ENCODE data around the gene GNG7.
A peak's percentile ranks its signal among the peaks of the same experiment; 100 is the strongest.
"Not testable (repeated sequence)": the region's sequence is repeated elsewhere in the genome, so short reads cannot be mapped to it uniquely, and the experiment has no call there.

The GNG7 gene

GRCh38 chr19:2511570-2511969 lies 190.9 kb downstream of the GNG7 start:
- no peak for DNase-seq (ENCODE audit: low read depth)

GRCh38 chr19:2509096-2509495 lies 193.4 kb downstream of the GNG7 start:
- DNase-seq (ENCODE audit: low read depth): no peak

- peak; percentile 78 for DNase-seq (ENCODE audit: low read depth)
Measured at GRCh38 chr19:2507109-2507508, 195.4 kb downstream of the GNG7 start.

GRCh38 chr19:2506656-2507055 lies 195.8 kb downstream of the GNG7 start:
- DNase-seq (ENCODE audit: low read depth): not testable (repeated sequence)

- peak; percentile 52 for DNase-seq (ENCODE audit: low read depth)
Measured at GRCh38 chr19:2503521-2504109, 198.9 kb downstream of the GNG7 start.

- no peak for DNase-seq (ENCODE audit: low read depth)
Measured at GRCh38 chr19:2500841-2501261, 201.6 kb downstream of the GNG7 start.

- DNase-seq (ENCODE audit: low read depth): no peak
Measured at GRCh38 chr19:2500156-2500555, 202.3 kb downstream of the GNG7 start.

- DNase-seq (ENCODE audit: low read depth): no peak
Measured at GRCh38 chr19:2497186-2497585, 205.3 kb downstream of the GNG7 start.

GRCh38 chr19:2495651-2496316 lies 206.7 kb downstream of the GNG7 start:
- peak; percentile 52 for DNase-seq (ENCODE audit: low read depth)

GRCh38 chr19:2495130-2495641 lies 207.3 kb downstream of the GNG7 start:
- peak; percentile 91 for DNase-seq (ENCODE audit: low read depth)

GRCh38 chr19:2494447-2495129 lies 207.9 kb downstream of the GNG7 start:
- peak; percentile 88 for DNase-seq (ENCODE audit: low read depth)

GRCh38 chr19:2494084-2494446 lies 208.4 kb downstream of the GNG7 start:
- DNase-seq (ENCODE audit: low read depth): peak; percentile 61

GRCh38 chr19:2493448-2493847 lies 209.0 kb downstream of the GNG7 start:
- DNase-seq (ENCODE audit: low read depth): not testable (repeated sequence)

GRCh38 chr19:2492870-2493269 lies 209.6 kb downstream of the GNG7 start:
- DNase-seq (ENCODE audit: low read depth): no peak

GRCh38 chr19:2491130-2491801 lies 211.2 kb downstream of the GNG7 start:
- DNase-seq (ENCODE audit: low read depth): peak; percentile 95

GRCh38 chr19:2490659-2491058 lies 211.8 kb downstream of the GNG7 start:
- DNase-seq (ENCODE audit: low read depth): no peak

GRCh38 chr19:2488942-2489731 lies 213.4 kb downstream of the GNG7 start:
- peak; percentile 58 for DNase-seq (ENCODE audit: low read depth)

GRCh38 chr19:2488405-2488941 lies 214.0 kb downstream of the GNG7 start:
- no peak for DNase-seq (ENCODE audit: low read depth)

- no peak for DNase-seq (ENCODE audit: low read depth)
Measured at GRCh38 chr19:2487842-2488241, 214.7 kb downstream of the GNG7 start.

- no peak for DNase-seq (ENCODE audit: low read depth)
Measured at GRCh38 chr19:2487090-2487489, 215.4 kb downstream of the GNG7 start.

- no peak for DNase-seq (ENCODE audit: low read depth)
Measured at GRCh38 chr19:2485428-2485827, 217.1 kb downstream of the GNG7 start.
